Measurements from ENCODE around the gene ST3GAL6. TPM values are rescaled to one million over a fixed set of nuclear protein-coding genes. Genes with fewer than 3 reads are reported as not detected.

Gene ST3GAL6
- polyA plus RNA-seq, 3 donors: 74.7 to 85.2 (median 77.0) TPM

DNA sequence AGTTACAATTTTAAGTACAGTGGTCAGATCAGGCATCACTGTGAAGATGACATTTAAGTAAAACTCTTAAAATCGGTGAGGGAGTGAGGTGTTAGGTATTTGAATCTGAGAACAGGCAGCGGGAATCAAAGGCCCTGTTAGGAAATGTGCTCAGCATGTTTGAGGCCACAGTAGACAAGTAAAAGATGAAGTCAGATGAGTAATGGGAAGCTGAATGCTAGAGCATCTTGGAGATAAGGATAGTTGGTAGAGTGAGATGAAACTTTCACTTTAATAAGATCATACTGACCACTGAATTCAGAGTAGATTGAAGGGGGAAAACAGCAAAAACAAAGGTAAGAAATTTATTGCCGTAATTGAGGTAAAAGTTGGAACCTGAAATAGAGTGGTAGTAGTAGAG, 76.7 kb downstream of the ST3GAL6 start:
- no peak for DNase-seq (ENCODE audit: low read depth in 3 of 3, low spot score in 2 of 3)

DNA sequence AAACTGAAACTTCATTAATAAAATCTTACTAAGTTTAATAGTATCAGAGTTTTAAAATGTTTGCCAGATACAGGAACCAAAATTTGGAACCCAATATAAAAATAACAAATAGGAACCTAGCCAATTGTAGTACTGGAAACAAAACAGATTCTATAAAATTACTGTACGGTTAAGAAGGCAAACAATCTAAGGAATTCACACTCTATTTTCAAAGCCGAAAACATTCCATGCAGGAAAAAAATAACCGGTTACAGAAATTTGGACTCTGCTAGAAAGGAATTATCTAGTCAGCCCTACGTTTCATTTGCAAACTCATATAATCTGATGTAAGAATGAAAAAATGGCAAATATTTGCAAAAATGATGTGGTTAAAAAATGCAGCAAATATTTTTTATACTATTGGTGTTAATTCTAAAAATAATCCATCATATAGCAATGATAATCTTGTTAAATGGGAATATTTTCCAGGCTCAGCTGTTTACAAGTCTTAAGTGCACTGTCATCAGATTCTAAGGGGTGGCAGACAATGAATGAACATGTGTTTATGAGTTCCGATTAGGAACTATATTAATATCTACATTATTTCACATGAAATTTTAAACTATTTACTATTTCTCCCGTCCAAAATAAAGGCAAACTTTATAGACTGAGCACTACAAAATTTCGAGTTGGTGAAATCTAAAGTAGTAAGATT, 80.3 kb downstream of the ST3GAL6 start:
- DNase-seq (ENCODE audit: low read depth in 3 of 3, low spot score in 2 of 3): no peak

Other genes starting within 250 kb of the ST3GAL6 start
- gene CLDND1, start 240.4 kb upstream of the ST3GAL6 start, polyA plus RNA-seq (ENCODE audit: insufficient read length in 3 of 3): 100 to 1,000 TPM; 165 to 190 (median 179) TPM
- not detected for gene GPR15, start 231.4 kb upstream of the ST3GAL6 start, polyA plus RNA-seq (ENCODE audit: insufficient read length in 3 of 3)
- gene CPOX, start 169.7 kb upstream of the ST3GAL6 start, polyA plus RNA-seq (ENCODE audit: insufficient read length in 3 of 3): 10 to 100 TPM; 20.4 to 23.4 (median 20.9) TPM
- 10 to 100 TPM; 49.2 to 51.9 (median 51.3) TPM for gene DCBLD2, start 138.4 kb downstream of the ST3GAL6 start, polyA plus RNA-seq (ENCODE audit: insufficient read length in 3 of 3)

Measured in right renal cortex interstitium (tissue), 3 donors.